ENCODE results near the gene AGO1.

GRCh38 chr1:35833395-35833794, 49.6 kb upstream of the AGO1 start:
- TF ChIP-seq CTCF (CRISPR knock-in tag; IDR thresholded peaks at IDR 0.05): no peak
- no peak for TF ChIP-seq NFYB (CRISPR knock-in tag; IDR thresholded peaks at IDR 0.05)
- no peak for TF ChIP-seq POLR2AphosphoS5 (IDR thresholded peaks at IDR 0.05; ENCODE audit: low read depth, low read length)
- TF ChIP-seq RAD21 (CRISPR knock-in tag; IDR thresholded peaks at IDR 0.05): no peak
- no peak for TF ChIP-seq SIN3A (IDR thresholded peaks at IDR 0.05; ENCODE audit: borderline replicate concordance, low read depth, low read length)
- TF ChIP-seq TOE1 (CRISPR knock-in tag; IDR thresholded peaks at IDR 0.05): no peak
- no peak for TF ChIP-seq POLR2A (IDR thresholded peaks at IDR 0.05; ENCODE audit: insufficient read depth in 1 of 2, low read depth in 2 of 2, low read length in 2 of 2)
- TF ChIP-seq NFIC (IDR thresholded peaks at IDR 0.05; ENCODE audit: low read length): no peak
- TF ChIP-seq, protein P1, sequence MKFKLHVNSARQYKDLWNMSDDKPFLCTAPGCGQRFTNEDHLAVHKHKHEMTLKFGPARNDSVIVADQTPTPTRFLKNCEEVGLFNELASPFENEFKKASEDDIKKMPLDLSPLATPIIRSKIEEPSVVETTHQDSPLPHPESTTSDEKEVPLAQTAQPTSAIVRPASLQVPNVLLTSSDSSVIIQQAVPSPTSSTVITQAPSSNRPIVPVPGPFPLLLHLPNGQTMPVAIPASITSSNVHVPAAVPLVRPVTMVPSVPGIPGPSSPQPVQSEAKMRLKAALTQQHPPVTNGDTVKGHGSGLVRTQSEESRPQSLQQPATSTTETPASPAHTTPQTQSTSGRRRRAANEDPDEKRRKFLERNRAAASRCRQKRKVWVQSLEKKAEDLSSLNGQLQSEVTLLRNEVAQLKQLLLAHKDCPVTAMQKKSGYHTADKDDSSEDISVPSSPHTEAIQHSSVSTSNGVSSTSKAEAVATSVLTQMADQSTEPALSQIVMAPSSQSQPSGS (CRISPR knock-in tag; IDR thresholded peaks at IDR 0.05): no peak
- TF ChIP-seq ZNF367 (CRISPR knock-in tag; IDR thresholded peaks at IDR 0.05; ENCODE audit: borderline replicate concordance): no peak
- no peak for TF ChIP-seq SRF (IDR thresholded peaks at IDR 0.05; ENCODE audit: low read depth, low read length)
- no peak for TF ChIP-seq SIX4 (CRISPR knock-in tag; IDR thresholded peaks at IDR 0.05)
- TF ChIP-seq ZNF784 (CRISPR knock-in tag; IDR thresholded peaks at IDR 0.05; ENCODE audit: borderline replicate concordance): no peak
- TF ChIP-seq, protein P2, sequence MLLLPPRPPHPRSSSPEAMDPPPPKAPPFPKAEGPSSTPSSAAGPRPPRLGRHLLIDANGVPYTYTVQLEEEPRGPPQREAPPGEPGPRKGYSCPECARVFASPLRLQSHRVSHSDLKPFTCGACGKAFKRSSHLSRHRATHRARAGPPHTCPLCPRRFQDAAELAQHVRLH (CRISPR knock-in tag; IDR thresholded peaks at IDR 0.05; ENCODE audit: borderline replicate concordance, low read depth): no peak
